Muscle of arm (tissue), 12 donors: ENCODE measurements around the gene OR8B2. TPM values are rescaled to one million over a fixed set of nuclear protein-coding genes. Genes with fewer than 3 reads are reported as not detected.

Experiments
- polyA plus RNA-seq, 12 donors: library from polyadenylated mRNA; unstranded; fragments of 120-200 nt; gene quantifications; one replicate each; pipeline ENCODE4 v1.2.1, GENCODE V29; 2013; ENCODE audit not compliant: insufficient read length in 12 of 12

The OR8B2 gene
- polyA plus RNA-seq, 12 donors = not detected

Other genes with a start within 250 kb of the OR8B2 start
- under 1 TPM in 1 of 12 donors, not detected in 11; 0.03 TPM for gene OR10D3, start 201.2 kb downstream of the OR8B2 start, polyA plus RNA-seq
- gene OR8G1, start 143.4 kb downstream of the OR8B2 start, polyA plus RNA-seq = under 1 TPM in 1 of 12 donors, not detected in 11; 0.04 TPM
- gene OR8G5, start 128.1 kb downstream of the OR8B2 start, polyA plus RNA-seq = under 1 TPM in 4 of 12 donors, not detected in 8; 0.14 to 0.20 (median 0.16) TPM
- under 1 TPM in 7 of 12 donors, not detected in 5; 0.01 to 0.08 (median 0.07) TPM for gene OR8D1, start 70.5 kb downstream of the OR8B2 start, polyA plus RNA-seq
- gene OR8D2, start 64.3 kb downstream of the OR8B2 start, polyA plus RNA-seq = not detected
- gene OR8B3, start 14.5 kb upstream of the OR8B2 start, polyA plus RNA-seq = not detected
- not detected for gene OR8B4, start 40.4 kb upstream of the OR8B2 start, polyA plus RNA-seq
- not detected for gene OR8B8, start 61.2 kb upstream of the OR8B2 start, polyA plus RNA-seq
- gene OR8B12, start 159.2 kb upstream of the OR8B2 start, polyA plus RNA-seq = not detected
- gene OR8A1, start 185.5 kb upstream of the OR8B2 start, polyA plus RNA-seq = under 1 TPM in 9 of 12 donors, not detected in 3; 0.04 to 0.78 (median 0.22) TPM
- under 1 TPM in 4 of 12 donors, not detected in 8; 0.10 to 0.18 (median 0.15) TPM for gene PANX3, start 226.9 kb upstream of the OR8B2 start, polyA plus RNA-seq
- 10 to 100 TPM in 11 of 12 donors, not detected in 1; 17.4 to 35.2 (median 25.4) TPM for gene TBRG1, start 238.4 kb upstream of the OR8B2 start, polyA plus RNA-seq